HEK293 (cell line): ENCODE measurements around the gene PIP4K2C.

ENCODE experiments used
- CTCF ChIA-PET: fragments of 350-600 bp; formaldehyde crosslinking; extraction: SDS; loops from one replicate; lab custom pipeline; 2021; ENCODE audit warnings: antibody characterized with exemption; lab: Yijun Ruan, JAX
- POLR2A ChIA-PET: fragments of 300-600 bp; formaldehyde crosslinking; extraction: SDS; loops from one replicate; lab custom pipeline; 2020; ENCODE audit warnings: antibody characterized with exemption, inconsistent platforms; lab: Yijun Ruan, JAX
- H3K27ac ChIP-seq: fragments of 200-500 bp; sonication (Bioruptor generic); 2 replicates; pipeline ENCODE4 v1.5.1; 2014; ENCODE audit warnings: low read depth, low read length, control low read depth, inconsistent platforms; ENCODE audit errors: extremely low read depth
- H3K36me3 ChIP-seq, 2 experiments: fragments of 200-500 bp in 1 of 2; sonication (Bioruptor generic) in 1 of 2; 1 replicate in 1 of 2; 2 replicates in 1 of 2; pipeline ENCODE4 v1.5.1; 2014 to 2017; ENCODE audit warnings: inconsistent platforms in 2 of 2, low read length in 2 of 2; ENCODE audit not compliant: control insufficient read depth in 2 of 2, insufficient read depth in 1 of 2
- H3K4me1 ChIP-seq: fragments of 200-500 bp; sonication (Bioruptor generic); 2 replicates; pipeline ENCODE4 v1.5.1; 2014; ENCODE audit warnings: mild to moderate bottlenecking, low read length, inconsistent platforms; ENCODE audit not compliant: control insufficient read depth, insufficient read depth
- H3K4me3 ChIP-seq: 2 replicates; pipeline ENCODE4 v1.5.1; 2011; ENCODE audit warnings: low read depth, mild to moderate bottlenecking, control low read depth, low read length, moderate library complexity
- H3K9me3 ChIP-seq: fragments of 200-500 bp; sonication (Bioruptor generic); 2 replicates; pipeline ENCODE4 v1.5.1; 2014; ENCODE audit warnings: low read depth, low read length, inconsistent platforms; ENCODE audit not compliant: control insufficient read depth, insufficient read depth
- AEBP2 ChIP-seq: fragments of 450-650 bp; formaldehyde crosslinking; IDR thresholded peaks from 2 replicates; pipeline ENCODE4 v1.5.1; 2016; ENCODE audit warnings: missing biosample characterization, missing genetic modification characterization, borderline replicate concordance
- GFI1B ChIP-seq: fragments of 450-650 bp; formaldehyde crosslinking; IDR thresholded peaks from 2 replicates; pipeline ENCODE4 v1.5.1; 2016; ENCODE audit warnings: missing biosample characterization, missing genetic modification characterization
- SCRT2 ChIP-seq: fragments of 450-650 bp; formaldehyde crosslinking; IDR thresholded peaks from 2 replicates; pipeline ENCODE4 v1.5.1; 2016; ENCODE audit warnings: missing biosample characterization, missing genetic modification characterization
- SP3 ChIP-seq: fragments of 450-650 bp; formaldehyde crosslinking; IDR thresholded peaks from 2 replicates; pipeline ENCODE4 v1.5.1; 2016; ENCODE audit warnings: missing biosample characterization, missing genetic modification characterization
- ZBTB17 ChIP-seq: fragments of 450-650 bp; formaldehyde crosslinking; IDR thresholded peaks from 2 replicates; pipeline ENCODE4 v1.5.1; 2016; ENCODE audit warnings: missing biosample characterization, missing genetic modification characterization
- ZEB2 ChIP-seq: fragments of 450-650 bp; formaldehyde crosslinking; IDR thresholded peaks from 2 replicates; pipeline ENCODE4 v1.5.1; 2016; ENCODE audit warnings: missing biosample characterization, missing genetic modification characterization
- ZNF174 ChIP-seq: fragments of 450-650 bp; formaldehyde crosslinking; IDR thresholded peaks from 2 replicates; pipeline ENCODE4 v1.5.0; 2017; ENCODE audit warnings: missing biosample characterization, mild to moderate bottlenecking, missing genetic modification characterization
- ZNF211 ChIP-seq: fragments of 450-650 bp; formaldehyde crosslinking; IDR thresholded peaks from 2 replicates; pipeline ENCODE4 v1.5.1; 2016; ENCODE audit warnings: low read depth, missing biosample characterization, missing genetic modification characterization
- ZNF24 ChIP-seq: fragments of 450-650 bp; formaldehyde crosslinking; IDR thresholded peaks from 2 replicates; pipeline ENCODE4 v1.5.1; 2016; ENCODE audit warnings: missing biosample characterization, missing genetic modification characterization
- ZNF311 ChIP-seq: fragments of 450-650 bp; formaldehyde crosslinking; IDR thresholded peaks from 2 replicates; pipeline ENCODE4 v1.5.1; 2017; ENCODE audit warnings: missing biosample characterization, missing genetic modification characterization, borderline replicate concordance
- ZNF324 ChIP-seq: fragments of 450-650 bp; formaldehyde crosslinking; IDR thresholded peaks from 2 replicates; pipeline ENCODE4 v1.5.1; 2016; ENCODE audit warnings: missing biosample characterization, missing genetic modification characterization
- ZNF488 ChIP-seq: fragments of 450-650 bp; formaldehyde crosslinking; IDR thresholded peaks from 2 replicates; pipeline ENCODE4 v1.5.1; 2016; ENCODE audit warnings: missing biosample characterization, missing genetic modification characterization
- ZNF549 ChIP-seq: fragments of 450-650 bp; IDR thresholded peaks from 2 replicates; pipeline ENCODE4 v1.5.1; 2018; ENCODE audit warnings: missing biosample characterization, missing genetic modification characterization, mild to moderate bottlenecking, inconsistent platforms, moderate library complexity
- ZNF561 ChIP-seq: fragments of 450-650 bp; IDR thresholded peaks from 2 replicates; pipeline ENCODE4 v1.5.1; 2018; ENCODE audit warnings: missing biosample characterization, missing genetic modification characterization, borderline replicate concordance
- ZNF596 ChIP-seq: fragments of 450-650 bp; IDR thresholded peaks from 2 replicates; pipeline ENCODE4 v1.5.0; 2018; ENCODE audit warnings: missing biosample characterization, mild to moderate bottlenecking, missing genetic modification characterization, moderate library complexity
- ZNF629 ChIP-seq: fragments of 450-650 bp; formaldehyde crosslinking; IDR thresholded peaks from 2 replicates; pipeline ENCODE4 v1.5.1; 2017; ENCODE audit warnings: missing biosample characterization, missing genetic modification characterization
- ZNF654 ChIP-seq: fragments of 450-650 bp; formaldehyde crosslinking; IDR thresholded peaks from 2 replicates; pipeline ENCODE4 v1.5.1; 2016; ENCODE audit warnings: low read depth, missing biosample characterization, missing genetic modification characterization
- ZNF677 ChIP-seq: fragments of 450-650 bp; IDR thresholded peaks from 2 replicates; pipeline ENCODE4 v1.5.0; 2018; ENCODE audit warnings: missing biosample characterization, mild to moderate bottlenecking, missing genetic modification characterization, moderate library complexity
- ZNF707 ChIP-seq: fragments of 450-650 bp; formaldehyde crosslinking; IDR thresholded peaks from 2 replicates; pipeline ENCODE4 v1.5.1; 2016; ENCODE audit warnings: missing biosample characterization, missing genetic modification characterization
- ZNF747 ChIP-seq: fragments of 450-650 bp; formaldehyde crosslinking; IDR thresholded peaks from 2 replicates; pipeline ENCODE4 v1.5.1; 2016; ENCODE audit warnings: missing biosample characterization, missing genetic modification characterization
- ZNF777 ChIP-seq: fragments of 450-650 bp; formaldehyde crosslinking; IDR thresholded peaks from 2 replicates; pipeline ENCODE4 v1.5.1; 2017; ENCODE audit warnings: missing biosample characterization, missing genetic modification characterization, borderline replicate concordance
- ZNF837 ChIP-seq: fragments of 450-650 bp; formaldehyde crosslinking; IDR thresholded peaks from 2 replicates; pipeline ENCODE4 v1.5.1; 2016; ENCODE audit warnings: missing biosample characterization, missing genetic modification characterization
- TF ChIP-seq, protein P1 (sequence below): fragments of 450-650 bp; formaldehyde crosslinking; IDR thresholded peaks from 2 replicates; pipeline ENCODE4 v1.5.1; 2016; ENCODE audit warnings: missing biosample characterization, missing genetic modification characterization
- TF ChIP-seq, protein P2 (sequence below): fragments of 450-650 bp; formaldehyde crosslinking; IDR thresholded peaks from 2 replicates; pipeline ENCODE4 v1.5.1; 2016; ENCODE audit warnings: missing biosample characterization, missing genetic modification characterization
- TF ChIP-seq, protein P3 (sequence below): fragments of 450-650 bp; formaldehyde crosslinking; optimal IDR thresholded peaks from 2 replicates; pipeline ENCODE3; 2016; ENCODE audit warnings: missing biosample characterization, mild to moderate bottlenecking, missing genetic modification characterization

Gene PIP4K2C

DNA sequence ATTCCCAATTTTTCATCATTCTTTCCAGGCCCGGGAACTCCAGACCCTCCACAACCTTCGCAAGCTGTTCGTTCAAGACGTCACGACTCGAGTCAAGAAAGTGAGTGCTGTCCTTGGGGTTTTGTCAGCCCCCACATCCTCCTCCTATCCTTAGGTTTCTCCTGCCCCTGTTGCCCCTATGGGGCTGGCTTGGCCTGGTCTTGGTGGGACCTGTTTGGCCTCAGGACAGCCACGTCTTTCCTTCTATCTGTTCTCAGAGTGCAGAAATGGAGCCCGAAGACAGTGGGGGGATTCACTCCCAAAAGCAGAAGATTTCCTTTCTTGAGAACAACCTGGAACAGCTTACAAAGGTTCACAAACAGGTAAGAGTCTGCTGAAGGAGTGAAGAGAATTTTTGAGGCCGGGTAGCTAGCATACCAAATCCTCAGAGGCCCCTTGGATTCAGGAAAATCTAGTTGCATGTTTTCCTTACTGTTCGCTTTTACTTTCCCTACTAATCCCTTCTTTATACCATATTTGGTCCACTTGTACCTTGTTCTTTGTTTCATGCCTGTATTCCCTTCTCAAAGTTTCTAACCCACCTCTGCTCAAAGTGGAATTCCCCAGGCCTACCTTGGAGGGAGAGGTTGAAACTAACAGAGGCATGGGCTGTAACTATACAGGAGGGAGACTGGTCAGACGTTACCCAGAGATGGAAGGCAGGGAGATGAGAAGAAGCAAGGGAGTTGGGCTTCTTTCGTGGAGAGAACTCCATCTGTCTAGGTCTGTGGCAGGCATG, 12.8 kb upstream of the PIP4K2C start:
- H3K4me1 ChIP-seq: no peaks in the 10 kb centered on the region
- ChIA-PET CTCF (interaction anchor here (1.0 to 1.3 kb wide), 2 partner anchors 42 to 157 kb away, joined by 3 read pairs; no protein-coding TSS in a partner anchor), POLR2A (no interaction called here)
- TF ChIP-seq SCRT2 (tag by site-specific recombination) (no peak), ZNF549 (tag by site-specific recombination) (no peak), ZNF654 (tag by site-specific recombination) (no peak), ZNF211 (tag by site-specific recombination) (no peak), ZEB2 (tag by site-specific recombination) (no peak), ZNF174 (tag by site-specific recombination) (no peak), SP3 (no peak), ZNF629 (tag by site-specific recombination) (no peak), ZNF596 (tag by site-specific recombination) (no peak)
- TF ChIP-seq, protein P1, sequence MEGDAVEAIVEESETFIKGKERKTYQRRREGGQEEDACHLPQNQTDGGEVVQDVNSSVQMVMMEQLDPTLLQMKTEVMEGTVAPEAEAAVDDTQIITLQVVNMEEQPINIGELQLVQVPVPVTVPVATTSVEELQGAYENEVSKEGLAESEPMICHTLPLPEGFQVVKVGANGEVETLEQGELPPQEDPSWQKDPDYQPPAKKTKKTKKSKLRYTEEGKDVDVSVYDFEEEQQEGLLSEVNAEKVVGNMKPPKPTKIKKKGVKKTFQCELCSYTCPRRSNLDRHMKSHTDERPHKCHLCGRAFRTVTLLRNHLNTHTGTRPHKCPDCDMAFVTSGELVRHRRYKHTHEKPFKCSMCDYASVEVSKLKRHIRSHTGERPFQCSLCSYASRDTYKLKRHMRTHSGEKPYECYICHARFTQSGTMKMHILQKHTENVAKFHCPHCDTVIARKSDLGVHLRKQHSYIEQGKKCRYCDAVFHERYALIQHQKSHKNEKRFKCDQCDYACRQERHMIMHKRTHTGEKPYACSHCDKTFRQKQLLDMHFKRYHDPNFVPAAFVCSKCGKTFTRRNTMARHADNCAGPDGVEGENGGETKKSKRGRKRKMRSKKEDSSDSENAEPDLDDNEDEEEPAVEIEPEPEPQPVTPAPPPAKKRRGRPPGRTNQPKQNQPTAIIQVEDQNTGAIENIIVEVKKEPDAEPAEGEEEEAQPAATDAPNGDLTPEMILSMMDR: no peak
- H3K9me3 ChIP-seq: no peaks in the 10 kb centered on the region
- H3K27ac ChIP-seq: no peak overlapping the region
- peaks cover 8 to 66% of the 10 kb centered on the region in 2 experiments; a peak in 2 of 3 replicates for H3K36me3 ChIP-seq
- H3K4me3 ChIP-seq: no peak overlapping the region

- ChIA-PET POLR2A (no interaction called here), CTCF (interaction anchor here (1.1 kb wide), 1 partner anchor 19 kb away, joined by 3 read pairs; no protein-coding TSS in a partner anchor)
- H3K4me3 ChIP-seq: no peak overlapping the region
- no peaks in the 10 kb centered on the region for H3K4me1 ChIP-seq
- TF ChIP-seq ZNF311 (tag by site-specific recombination) (no peak), GFI1B (tag by site-specific recombination) (no peak), ZNF747 (tag by site-specific recombination) (no peak), ZNF677 (tag by site-specific recombination) (no peak), ZNF777 (tag by site-specific recombination) (no peak), ZNF324 (tag by site-specific recombination) (no peak), AEBP2 (tag by site-specific recombination) (no peak), ZNF707 (tag by site-specific recombination) (no peak), ZNF561 (tag by site-specific recombination) (no peak), ZNF837 (no peak), ZBTB17 (tag by site-specific recombination) (no peak), ZNF24 (tag by site-specific recombination) (no peak), ZNF488 (no peak)
- TF ChIP-seq, protein P2, sequence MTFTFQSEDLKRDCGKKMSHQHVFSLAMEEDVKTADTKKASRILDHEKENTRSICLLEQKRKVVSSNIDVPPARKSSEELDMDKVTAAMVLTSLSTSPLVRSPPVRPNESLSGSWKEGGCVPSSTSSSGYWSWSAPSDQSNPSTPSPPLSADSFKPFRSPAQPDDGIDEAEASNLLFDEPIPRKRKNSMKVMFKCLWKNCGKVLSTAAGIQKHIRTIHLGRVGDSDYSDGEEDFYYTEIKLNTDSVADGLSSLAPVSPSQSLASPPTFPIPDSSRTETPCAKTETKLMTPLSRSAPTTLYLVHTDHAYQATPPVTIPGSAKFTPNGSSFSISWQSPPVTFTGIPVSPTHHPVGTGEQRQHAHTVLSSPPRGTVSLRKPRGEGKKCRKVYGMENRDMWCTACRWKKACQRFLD (tag by site-specific recombination): no peak
- TF ChIP-seq, protein P3, sequence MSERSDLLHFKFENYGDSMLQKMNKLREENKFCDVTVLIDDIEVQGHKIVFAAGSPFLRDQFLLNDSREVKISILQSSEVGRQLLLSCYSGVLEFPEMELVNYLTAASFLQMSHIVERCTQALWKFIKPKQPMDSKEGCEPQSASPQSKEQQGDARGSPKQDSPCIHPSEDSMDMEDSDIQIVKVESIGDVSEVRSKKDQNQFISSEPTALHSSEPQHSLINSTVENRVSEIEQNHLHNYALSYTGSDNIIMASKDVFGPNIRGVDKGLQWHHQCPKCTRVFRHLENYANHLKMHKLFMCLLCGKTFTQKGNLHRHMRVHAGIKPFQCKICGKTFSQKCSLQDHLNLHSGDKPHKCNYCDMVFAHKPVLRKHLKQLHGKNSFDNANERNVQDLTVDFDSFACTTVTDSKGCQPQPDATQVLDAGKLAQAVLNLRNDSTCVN: no peak
- H3K27ac ChIP-seq: no peak overlapping the region
- no peaks in the 10 kb centered on the region for H3K9me3 ChIP-seq
- H3K36me3 ChIP-seq: peaks cover 8 to 64% of the 10 kb centered on the region in 2 experiments; a peak in 2 of 3 replicates
Observed at GRCh38 chr12:57579011-57579410, 12.0 kb upstream of the PIP4K2C start.
